K562 (cell line): ENCODE measurements around the gene NTM. TPM values are rescaled to one million over a fixed set of nuclear protein-coding genes. Genes with fewer than 3 reads are reported as not detected.
A peak's percentile ranks its signal among the peaks of the same experiment; 100 is the strongest.

Experiments
- ATAC-seq: fragments of 200-7000 bp; cut with Tn5 transposase; 3 replicates; pipeline ENCODE4 v1.9.1; 2020; ENCODE audit warnings: moderate library complexity
- BruUV-seq: library from RNA; stranded (reverse); fragments of 400-500 nt; replicated peaks from 2 replicates; lab custom pipeline; 2021; lab: Mats Ljungman, UMichigan
- CTCF ChIA-PET: fragments of 300-600 bp; formaldehyde crosslinking; extraction: SDS; loops from one replicate; lab custom pipeline; 2021; ENCODE audit warnings: low intra/inter-chr PET ratio; lab: Yijun Ruan, JAX
- POLR2A ChIA-PET: fragments of 300-600, 350-650 bp; sonication (Branson Sonifier 250); formaldehyde crosslinking; extraction: SDS; loops from one replicate; lab custom pipeline; 2021; ENCODE audit warnings: antibody characterized with exemption, inconsistent platforms; lab: Yijun Ruan, JAX
- DNase-seq, 4 experiments: peaks; one replicate each; pipeline versions ENCODE4 v3.0.0 to v3.0.0-alpha.2; 2011 to 2018; ENCODE audit warnings: low spot score in 3 of 4, mixed read lengths in 3 of 4; ENCODE audit errors: extremely low read depth in 1 of 4
- FAIRE-seq: peaks from 2 replicates; lab custom pipeline; 2011; peaks lifted over from hg19 to GRCh38; lab: Jason Lieb, UNC
- H2AFZ ChIP-seq: 2 replicates; pipeline ENCODE4 v1.6.0; 2011; ENCODE audit warnings: low read depth, low read length, control low read depth, inconsistent platforms
- H3K27ac ChIP-seq: fragments of 200-600 bp; 3 replicates; pipeline ENCODE4 v1.8.0; 2011; ENCODE audit warnings: low read depth, mild to moderate bottlenecking, control low read depth, inconsistent platforms, low read length, moderate library complexity, mixed read lengths; ENCODE audit errors: extremely low read depth
- H3K27me3 ChIP-seq, 2 experiments: fragments of 300-600 bp in 1 of 2; 2 replicates in 1 of 2; 3 replicates in 1 of 2; pipeline versions ENCODE4 v1.6.0 to v1.8.0; 2011; ENCODE audit warnings: inconsistent platforms in 2 of 2, low read length in 2 of 2, mild to moderate bottlenecking in 1 of 2, mixed read lengths in 1 of 2, moderate library complexity in 1 of 2; ENCODE audit not compliant: control insufficient read depth in 2 of 2, insufficient read depth in 2 of 2
- H3K36me3 ChIP-seq: fragments of 300-600 bp; 3 replicates; pipeline ENCODE4 v1.8.0; 2011; ENCODE audit warnings: mild to moderate bottlenecking, low read length, inconsistent platforms; ENCODE audit not compliant: control insufficient read depth, insufficient read depth
- H3K4me1 ChIP-seq, 2 experiments: fragments of 200-600 bp in 1 of 2; replicated peaks in 1 of 2; 2 replicates in 1 of 2; 3 replicates in 1 of 2; pipeline versions ENCODE4 v1.5.1 to v1.8.0; 2011; ENCODE audit warnings: inconsistent platforms in 2 of 2, low read length in 2 of 2, mild to moderate bottlenecking in 1 of 2, mixed read lengths in 1 of 2, moderate library complexity in 1 of 2; ENCODE audit not compliant: control insufficient read depth in 2 of 2, insufficient read depth in 2 of 2
- H3K4me2 ChIP-seq: 2 replicates; pipeline ENCODE4 v1.6.1; 2011; ENCODE audit warnings: low read length, control low read depth, inconsistent platforms, mixed read lengths; ENCODE audit not compliant: insufficient read depth
- H3K4me3 ChIP-seq: fragments of 200-600 bp; sonication (generic), shearing (Covaris generic); 2 replicates; pipeline ENCODE4 v1.5.1; 2016; ENCODE audit warnings: control low read depth, inconsistent platforms
- H3K79me2 ChIP-seq: fragments of 200-600 bp; 3 replicates; pipeline ENCODE4 v1.8.0; 2011; ENCODE audit warnings: low read length, inconsistent platforms; ENCODE audit not compliant: control insufficient read depth, insufficient read depth
- H3K9ac ChIP-seq, 2 experiments: 2 replicates each; pipeline versions ENCODE4 v1.6.0 to v1.6.1; 2011; ENCODE audit warnings: low read depth in 2 of 2, low read length in 2 of 2, control low read depth in 1 of 2, inconsistent platforms in 1 of 2, mild to moderate bottlenecking in 1 of 2, mixed read lengths in 1 of 2; ENCODE audit not compliant: insufficient read depth in 1 of 2
- H3K9me1 ChIP-seq: one replicate; pipeline ENCODE4 v1.6.0; 2011; ENCODE audit warnings: inconsistent platforms, mild to moderate bottlenecking, low read length, moderate library complexity; ENCODE audit not compliant: control insufficient read depth, insufficient read depth
- H3K9me3 ChIP-seq: replicated peaks from 2 replicates; pipeline ENCODE4 v1.5.1; 2011; ENCODE audit warnings: low read depth, low read length, inconsistent platforms; ENCODE audit not compliant: control insufficient read depth, insufficient read depth
- H4K20me1 ChIP-seq: replicated peaks from 2 replicates; pipeline ENCODE4 v1.6.1; 2011; ENCODE audit warnings: low read length, inconsistent platforms, mixed read lengths; ENCODE audit not compliant: control insufficient read depth, insufficient read depth
- CREBBP ChIP-seq: IDR thresholded peaks from one replicate; pipeline ENCODE4 v1.6.1; 2012; ENCODE audit warnings: low read depth, mild to moderate bottlenecking, control low read depth, inconsistent platforms, low read length
- DPF2 ChIP-seq: fragments of 450-650 bp; IDR thresholded peaks from 2 replicates; pipeline ENCODE4 v1.6.1; 2016
- ETV1 ChIP-seq: fragments of 450-650 bp; conservative IDR thresholded peaks from 2 replicates; pipeline ENCODE4 v1.6.1; 2016; ENCODE audit warnings: missing genetic modification characterization, control low read depth, low read depth, missing compliant biosample characterization
- HOXB6 ChIP-seq: fragments of 250-450 bp; sonication (Bioruptor Pico); IDR thresholded peaks from 2 replicates; pipeline ENCODE4 v1.5.1; 2022; ENCODE audit warnings: mild to moderate bottlenecking, borderline replicate concordance
- MAFF ChIP-seq: IDR thresholded peaks from 2 replicates; pipeline ENCODE4 v1.6.1; 2012; ENCODE audit warnings: low read length, improper control_type of control experiment
- NFIC ChIP-seq: fragments of 450-650 bp; IDR thresholded peaks from 2 replicates; pipeline ENCODE4 v1.6.1; 2017; ENCODE audit warnings: mild to moderate bottlenecking, inconsistent platforms
- PCBP2 ChIP-seq: fragments of 200-400 bp; formaldehyde crosslinking; IDR thresholded peaks from 2 replicates; pipeline ENCODE4 v1.6.1; 2018; ENCODE audit warnings: low read length, low read depth, mild to moderate bottlenecking, moderate library complexity; ENCODE audit not compliant: poor library complexity, severe bottlenecking
- RAD21 ChIP-seq, 2 experiments: fragments of 250-450 bp in 1 of 2; fragments of 450-650 bp in 1 of 2; sonication (Bioruptor Pico) in 1 of 2; formaldehyde crosslinking in 1 of 2; IDR thresholded peaks in 1 of 2; conservative IDR thresholded peaks in 1 of 2; 2 replicates each; pipeline versions ENCODE4 v1.4.0 to v1.8.0; 2020 to 2022; ENCODE audit warnings: mild to moderate bottlenecking in 2 of 2, moderate library complexity in 1 of 2
- YY1 ChIP-seq, 3 experiments: IDR thresholded peaks; 2 replicates each; pipeline ENCODE4 v1.6.1; 2011; ENCODE audit warnings: low read length in 2 of 3, mild to moderate bottlenecking in 2 of 3, moderate library complexity in 2 of 3, borderline replicate concordance in 1 of 3, control low read depth in 1 of 3, low read depth in 1 of 3; ENCODE audit not compliant: insufficient read depth in 3 of 3, insufficient replicate concordance in 2 of 3, control insufficient read depth in 1 of 3, insufficient read length in 1 of 3; ENCODE audit errors: extremely low read depth in 1 of 3
- ZNF134 ChIP-seq: fragments of 250-450 bp; sonication (Bioruptor Pico); conservative IDR thresholded peaks from 2 replicates; pipeline ENCODE4 v1.4.0; 2020
- WGBS: fragments of 100-300 bp; shearing (Covaris generic); methylation state at CpG from one replicate; pipeline ENCODE4 v1.1.6; 2016; ENCODE audit warnings: low coverage, mixed read lengths; ENCODE audit not compliant: insufficient coverage; ENCODE audit errors: missing lambda C conversion rate; 5-methylcytosine and 5-hydroxymethylcytosine counted together
- in situ Hi-C: fragments of 300-500 bp; cut with MboI; formaldehyde crosslinking; loops from 4 replicates; pipeline ENCODE4 v1.15.0; 2018; ENCODE audit warnings: inconsistent platforms, mixed read lengths
- intact Hi-C: fragments of 100-400 bp; cut with micrococcal nuclease; formaldehyde crosslinking; loops from 2 replicates; pipeline ENCODE4 v1.14.2; 2022
- polyA plus RNA-seq, 8 experiments: library from polyadenylated mRNA; depleted of rRNA in 4 of 8; stranded (reverse) in 5 of 8; unstranded in 3 of 8; fragments of >200 nt; fragmentation: Nextera tagmentation in 2 of 8; fragmentation: Illumina TruSeq in 1 of 8; extraction: Ambion mirVana in 2 of 8; extraction: Trizol in 1 of 8; gene quantifications; 2 replicates each; pipeline versions ENCODE4 v1.2.1 to v1.2.3, GENCODE V29; 2011 to 2014; ENCODE audit warnings: inconsistent platforms in 1 of 8, missing spikeins in 1 of 8
- total RNA-seq, 7 experiments: library from RNA; depleted of rRNA in 6 of 7; stranded (reverse); fragments of >200 nt in 6 of 7; fragmentation: Illumina TruSeq in 2 of 7; extraction: Trizol in 2 of 7; gene quantifications; 2 replicates each; pipeline versions ENCODE4 v1.2.1 to v1.2.3, GENCODE V29; 2011 to 2021; ENCODE audit warnings: low replicate concordance in 1 of 7
- TF ChIP-seq, protein P1 (sequence below), 2 experiments: IDR thresholded peaks; 2 replicates each; pipeline ENCODE4 v1.6.1; 2011; ENCODE audit warnings: borderline replicate concordance in 1 of 2, control low read depth in 1 of 2, low read depth in 1 of 2, low read length in 1 of 2, mild to moderate bottlenecking in 1 of 2, mixed read lengths in 1 of 2, moderate library complexity in 1 of 2; ENCODE audit not compliant: insufficient read depth in 1 of 2, insufficient read length in 1 of 2, poor library complexity in 1 of 2, severe bottlenecking in 1 of 2; ENCODE audit errors: extremely low read depth in 1 of 2
- TF ChIP-seq, protein P2 (sequence below), 3 experiments: IDR thresholded peaks in 2 of 3; conservative IDR thresholded peaks in 1 of 3; 2 replicates each; pipeline ENCODE4 v1.5.1; 2011 to 2012; ENCODE audit warnings: low read length in 3 of 3, mild to moderate bottlenecking in 3 of 3, control low read depth in 2 of 3, improper control_type of control experiment in 1 of 3, inconsistent platforms in 1 of 3, low read depth in 1 of 3, mixed read lengths in 1 of 3, moderate library complexity in 1 of 3; ENCODE audit not compliant: insufficient read depth in 2 of 3
- TF ChIP-seq, protein P3 (sequence below): fragments of 250-450 bp; sonication (Bioruptor Pico); IDR thresholded peaks from 2 replicates; pipeline ENCODE4 v1.8.0; 2022; ENCODE audit warnings: inconsistent platforms, mild to moderate bottlenecking, moderate library complexity, borderline replicate concordance

Gene NTM
- total and polyA plus RNA-seq, 9 of the 15 experiments (the other 6 are each of a cell fraction or from before 2014, with no cell fraction given) = not detected

DNA sequence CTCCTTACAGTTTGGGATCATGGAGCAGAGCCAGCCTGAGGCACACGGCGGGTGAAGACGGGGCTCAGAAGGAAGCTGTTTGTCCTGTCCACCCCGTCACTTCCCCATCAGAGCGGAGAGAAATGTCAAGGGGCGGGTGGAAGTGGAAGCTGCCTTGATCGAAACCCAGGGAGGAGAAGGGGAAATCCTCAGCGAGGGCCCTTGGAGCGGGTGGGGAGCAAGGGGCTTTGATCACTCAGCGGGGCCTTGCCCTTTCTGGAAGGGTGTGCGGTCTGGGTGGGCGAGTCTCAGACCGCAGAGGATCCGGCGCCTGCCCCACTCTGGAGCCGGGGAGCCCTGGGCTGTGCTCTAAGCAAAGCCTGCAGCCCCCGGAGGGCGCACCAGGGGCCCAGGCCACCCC is 320.4 kb downstream of the NTM start (continued):
- TF ChIP-seq ETV1 (tag) = no peak
- TF ChIP-seq CREBBP = no peak
- no peak for TF ChIP-seq HOXB6 (CRISPR knock-in tag)
- TF ChIP-seq DPF2 = no peak
- TF ChIP-seq MAFF = no peak

DNA sequence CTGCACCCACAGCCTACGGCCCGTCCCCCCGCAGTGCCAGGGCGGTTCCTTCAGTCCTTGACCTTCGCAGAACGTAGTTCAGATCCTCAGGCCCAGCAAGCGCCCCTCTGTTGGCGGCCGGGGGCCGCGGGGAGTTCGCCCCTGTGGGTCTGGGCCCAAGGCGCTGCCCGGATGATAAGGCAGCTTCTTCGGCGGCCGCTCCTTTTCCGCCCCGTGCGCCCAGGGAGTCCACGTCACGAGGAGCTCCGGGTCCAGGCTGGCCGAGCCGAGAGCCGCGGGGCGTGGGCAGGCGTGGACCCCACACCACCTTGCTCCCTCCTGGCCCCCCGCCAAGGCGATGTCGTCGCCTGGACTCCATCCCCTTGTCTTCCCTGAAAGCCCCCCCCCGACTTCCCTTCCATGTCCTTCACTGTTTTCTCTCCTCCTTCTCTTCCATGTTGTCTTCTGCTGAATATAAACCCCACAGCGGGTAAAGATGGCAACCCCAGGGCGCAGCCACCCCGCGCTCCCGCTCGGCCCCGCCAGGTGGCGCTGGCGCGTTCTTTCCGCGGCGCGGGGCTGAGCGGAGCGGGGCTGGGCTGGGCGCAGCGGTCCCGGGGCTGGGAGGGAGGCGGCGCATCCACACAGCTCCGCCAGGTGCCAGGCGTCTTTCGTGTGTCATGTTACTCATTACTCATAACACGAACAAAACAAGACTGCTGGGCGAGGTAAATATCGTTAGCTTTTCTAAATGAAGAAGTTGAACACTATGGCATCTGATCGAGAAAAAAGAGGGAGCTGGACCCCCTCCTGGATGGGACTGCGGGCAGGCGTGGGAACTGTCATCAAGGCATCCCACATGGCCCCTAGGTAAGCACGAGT is 321.0 kb downstream of the NTM start:
- in situ Hi-C loops (no loop called here), intact Hi-C loops (loop anchor here (5.0 kb wide), 3 partner anchors 336 to 1376 kb away; no protein-coding TSS in a partner anchor)
- Histone ChIP-seq H3K79me2 (no peaks in the 10 kb centered on the region), H3K36me3 (no peaks in the 10 kb centered on the region), H3K4me1 (peaks cover 0 to 16% of the 10 kb centered on the region in 2 experiments; a peak in 2 of 5 replicates), H2AFZ (no peak overlapping the region), H3K27ac (no peak overlapping the region), H3K9me3 (no peaks in the 10 kb centered on the region), H4K20me1 (no peaks in the 10 kb centered on the region), H3K4me3 (no peak overlapping the region), H3K9ac (no peak overlapping the region), H3K27me3 (peaks cover 0 to 10% of the 10 kb centered on the region in 2 experiments; a peak in 3 of 5 replicates), H3K9me1 (no peaks in the 10 kb centered on the region), H3K4me2 (no peak overlapping the region)
- ChIA-PET POLR2A (no interaction called here), CTCF (interaction anchor here (0.6 kb wide), 1 partner anchor 103 kb away, joined by 3 read pairs; no protein-coding TSS in a partner anchor)
- ATAC-seq (peak; percentile 93), DNase-seq (peak; percentile 31 to 82 (median 75)), FAIRE-seq (no peak)
- no TSS peak for BruUV-seq
- WGBS = 13% methylated on average over 33 of the region's 65 CpGs
- TF ChIP-seq ZNF134 (CRISPR knock-in tag) (no peak), RAD21 (CRISPR knock-in tag; conservative IDR thresholded peaks at IDR 0.05 in 1 of 2, IDR thresholded peaks at IDR 0.05 in 1 of 2) (peak in 1 of 2 experiments; percentile 32; a peak in 2 of 4 replicates), YY1 (IDR thresholded peaks at IDR 0.05; ENCODE audit: borderline replicate concordance in 1 of 3, control insufficient read depth in 1 of 3, extremely low read depth in 1 of 3, insufficient read depth in 3 of 3, insufficient read length in 1 of 3, insufficient replicate concordance in 2 of 3, low read depth in 1 of 3, low read length in 2 of 3) (peak in 1 of 3 experiments; percentile 56), PCBP2 (no peak), NFIC (peak; percentile 53)
- TF ChIP-seq, protein P1, sequence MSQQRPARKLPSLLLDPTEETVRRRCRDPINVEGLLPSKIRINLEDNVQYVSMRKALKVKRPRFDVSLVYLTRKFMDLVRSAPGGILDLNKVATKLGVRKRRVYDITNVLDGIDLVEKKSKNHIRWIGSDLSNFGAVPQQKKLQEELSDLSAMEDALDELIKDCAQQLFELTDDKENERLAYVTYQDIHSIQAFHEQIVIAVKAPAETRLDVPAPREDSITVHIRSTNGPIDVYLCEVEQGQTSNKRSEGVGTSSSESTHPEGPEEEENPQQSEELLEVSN (IDR thresholded peaks at IDR 0.05; ENCODE audit: borderline replicate concordance in 1 of 2, extremely low read depth in 1 of 2, insufficient read depth in 1 of 2, insufficient read length in 1 of 2, low read depth in 1 of 2, low read length in 1 of 2, poor library complexity in 1 of 2, severe bottlenecking in 1 of 2) = peak in 1 of 2 experiments; percentile 21
- TF ChIP-seq, protein P2, sequence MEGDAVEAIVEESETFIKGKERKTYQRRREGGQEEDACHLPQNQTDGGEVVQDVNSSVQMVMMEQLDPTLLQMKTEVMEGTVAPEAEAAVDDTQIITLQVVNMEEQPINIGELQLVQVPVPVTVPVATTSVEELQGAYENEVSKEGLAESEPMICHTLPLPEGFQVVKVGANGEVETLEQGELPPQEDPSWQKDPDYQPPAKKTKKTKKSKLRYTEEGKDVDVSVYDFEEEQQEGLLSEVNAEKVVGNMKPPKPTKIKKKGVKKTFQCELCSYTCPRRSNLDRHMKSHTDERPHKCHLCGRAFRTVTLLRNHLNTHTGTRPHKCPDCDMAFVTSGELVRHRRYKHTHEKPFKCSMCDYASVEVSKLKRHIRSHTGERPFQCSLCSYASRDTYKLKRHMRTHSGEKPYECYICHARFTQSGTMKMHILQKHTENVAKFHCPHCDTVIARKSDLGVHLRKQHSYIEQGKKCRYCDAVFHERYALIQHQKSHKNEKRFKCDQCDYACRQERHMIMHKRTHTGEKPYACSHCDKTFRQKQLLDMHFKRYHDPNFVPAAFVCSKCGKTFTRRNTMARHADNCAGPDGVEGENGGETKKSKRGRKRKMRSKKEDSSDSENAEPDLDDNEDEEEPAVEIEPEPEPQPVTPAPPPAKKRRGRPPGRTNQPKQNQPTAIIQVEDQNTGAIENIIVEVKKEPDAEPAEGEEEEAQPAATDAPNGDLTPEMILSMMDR (IDR thresholded peaks at IDR 0.05 in 2 of 3, conservative IDR thresholded peaks at IDR 0.05 in 1 of 3; ENCODE audit: insufficient read depth in 2 of 3, low read depth in 1 of 3, low read length in 3 of 3) = peak; percentile 61 to 78 (median 76)
- TF ChIP-seq, protein P3, sequence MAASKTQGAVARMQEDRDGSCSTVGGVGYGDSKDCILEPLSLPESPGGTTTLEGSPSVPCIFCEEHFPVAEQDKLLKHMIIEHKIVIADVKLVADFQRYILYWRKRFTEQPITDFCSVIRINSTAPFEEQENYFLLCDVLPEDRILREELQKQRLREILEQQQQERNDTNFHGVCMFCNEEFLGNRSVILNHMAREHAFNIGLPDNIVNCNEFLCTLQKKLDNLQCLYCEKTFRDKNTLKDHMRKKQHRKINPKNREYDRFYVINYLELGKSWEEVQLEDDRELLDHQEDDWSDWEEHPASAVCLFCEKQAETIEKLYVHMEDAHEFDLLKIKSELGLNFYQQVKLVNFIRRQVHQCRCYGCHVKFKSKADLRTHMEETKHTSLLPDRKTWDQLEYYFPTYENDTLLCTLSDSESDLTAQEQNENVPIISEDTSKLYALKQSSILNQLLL = no peak
